Skeletal muscle cell (primary cell): ENCODE results near the gene EIF4G3.
"Not testable (repeated sequence)": the region's sequence is repeated elsewhere in the genome, so short reads cannot be mapped to it uniquely, and the experiment has no call there.

Experiments
- DNase-seq: peaks from one replicate; pipeline ENCODE4 v3.0.0-alpha.2; 2010; ENCODE audit warnings: low read depth
- H3K4me3 ChIP-seq: 2 replicates; pipeline ENCODE4 v1.5.1; 2011; ENCODE audit warnings: low read depth, mild to moderate bottlenecking, control low read depth, low read length, moderate library complexity

The EIF4G3 gene

GRCh38 chr1:21090463-21090862, 86.2 kb downstream of the EIF4G3 start:
- no peak for DNase-seq
- H3K4me3 ChIP-seq, result no peak overlapping the region

- no peak for DNase-seq
- no peak overlapping the region for H3K4me3 ChIP-seq
These were observed 87.0 kb downstream of the EIF4G3 start for GRCh38 chr1:21089731-21090130.

- H3K4me3 ChIP-seq, result no peak overlapping the region
- DNase-seq, result no peak
These were observed 87.4 kb downstream of the EIF4G3 start for GRCh38 chr1:21089299-21089698.

GRCh38 chr1:21084111-21084810, 92.4 kb downstream of the EIF4G3 start:
- no peak overlapping the region for H3K4me3 ChIP-seq
- no peak for DNase-seq

- DNase-seq, result no peak
- no peak overlapping the region for H3K4me3 ChIP-seq
These were observed 94.6 kb downstream of the EIF4G3 start for GRCh38 chr1:21082073-21082472.

- no peak for DNase-seq
- H3K4me3 ChIP-seq, result no peak overlapping the region
These were observed 99.6 kb downstream of the EIF4G3 start for GRCh38 chr1:21077085-21077484.

- peak; percentile 58 for DNase-seq
- no peak overlapping the region for H3K4me3 ChIP-seq
These were observed 104.0 kb downstream of the EIF4G3 start for GRCh38 chr1:21072721-21073120.

GRCh38 chr1:21069549-21069948, 107.1 kb downstream of the EIF4G3 start:
- peak; percentile 43 for DNase-seq
- no peak overlapping the region for H3K4me3 ChIP-seq

- no peak for DNase-seq
These were observed 107.8 kb downstream of the EIF4G3 start for GRCh38 chr1:21068937-21069336.

GRCh38 chr1:21067551-21068227, 109.0 kb downstream of the EIF4G3 start:
- no peak overlapping the region for H3K4me3 ChIP-seq
- DNase-seq, result no peak

More at GRCh38 chr1:21068937-21069336, 107.8 kb downstream of the EIF4G3 start:
- H3K4me3 ChIP-seq, result no peak overlapping the region

GRCh38 chr1:21066356-21067012, 110.2 kb downstream of the EIF4G3 start:
- no peak for DNase-seq
- no peak overlapping the region for H3K4me3 ChIP-seq

- DNase-seq, result no peak
- no peak overlapping the region for H3K4me3 ChIP-seq
These were observed 110.8 kb downstream of the EIF4G3 start for GRCh38 chr1:21065851-21066250.

- no peak overlapping the region for H3K4me3 ChIP-seq
- DNase-seq, result no peak
These were observed 112.6 kb downstream of the EIF4G3 start for GRCh38 chr1:21064057-21064456.

- DNase-seq, result no peak
- no peak overlapping the region for H3K4me3 ChIP-seq
These were observed 116.2 kb downstream of the EIF4G3 start for GRCh38 chr1:21060523-21060922.

- no peak for DNase-seq
- no peak overlapping the region for H3K4me3 ChIP-seq
These were observed 117.7 kb downstream of the EIF4G3 start for GRCh38 chr1:21059021-21059420.

GRCh38 chr1:21058035-21058793, 118.5 kb downstream of the EIF4G3 start:
- no peak overlapping the region for H3K4me3 ChIP-seq
- DNase-seq, result no peak

GRCh38 chr1:21053189-21053928, 123.3 kb downstream of the EIF4G3 start:
- DNase-seq, H3K4me3 ChIP-seq: not testable (repeated sequence)

GRCh38 chr1:21052034-21052433, 124.7 kb downstream of the EIF4G3 start:
- H3K4me3 ChIP-seq, result no peak overlapping the region
- DNase-seq, result no peak

- DNase-seq, result no peak
These were observed 125.4 kb downstream of the EIF4G3 start for GRCh38 chr1:21051177-21051825.

More at GRCh38 chr1:21051177-21051825, 125.4 kb downstream of the EIF4G3 start:
- H3K4me3 ChIP-seq, result no peak overlapping the region
